PC-9 (cell line): ENCODE results near the gene SNTG2. TPM values are rescaled to one million over a fixed set of nuclear protein-coding genes. Genes with fewer than 3 reads are reported as not detected.

Experiments used
- BruUV-seq: library from RNA; stranded (reverse); fragments of 400-500 nt; replicated peaks from 2 replicates; lab custom pipeline; 2021; lab: Mats Ljungman, UMichigan
- CTCF ChIA-PET: fragments of 300-600 bp; sonication (Branson Sonifier 250); formaldehyde crosslinking; loops from one replicate; lab custom pipeline; 2022; ENCODE audit warnings: antibody characterized with exemption; lab: Charles Lee
- POLR2A ChIA-PET: fragments of 300-600 bp; sonication (Branson Sonifier 250); formaldehyde crosslinking; loops from one replicate; lab custom pipeline; 2022; ENCODE audit warnings: antibody characterized with exemption; ENCODE audit not compliant: unreplicated experiment; lab: Charles Lee
- DNase-seq, 2 experiments: peaks; one replicate each; pipeline versions ENCODE4 v3.0.0 to v3.0.0-alpha.2; 2015 to 2022; ENCODE audit warnings: mixed read lengths in 1 of 2
- H2AFZ ChIP-seq: fragments of 200-600 bp; sonication (generic); 2 replicates; pipeline ENCODE4 v1.8.1; 2017; ENCODE audit warnings: antibody characterized with exemption
- H3F3A ChIP-seq: fragments of 200-600 bp; sonication (generic); 2 replicates; pipeline ENCODE4 v1.8.1; 2017; ENCODE audit warnings: antibody characterized with exemption, mild to moderate bottlenecking, low read depth; ENCODE audit not compliant: insufficient read depth
- H3K27ac ChIP-seq: fragments of 200-600 bp; sonication (generic); 2 replicates; pipeline ENCODE4 v1.6.1; 2016; ENCODE audit warnings: mixed run types
- H3K27me3 ChIP-seq: fragments of 200-600 bp; sonication (generic); 2 replicates; pipeline ENCODE4 v1.6.1; 2016; ENCODE audit warnings: low read depth, mixed run types; ENCODE audit not compliant: insufficient read depth
- H3K36me3 ChIP-seq: fragments of 200-600 bp; sonication (generic); 2 replicates; pipeline ENCODE4 v1.6.1; 2016; ENCODE audit warnings: low read depth, mixed run types
- H3K4me1 ChIP-seq: fragments of 200-600 bp; sonication (generic); replicated peaks from 2 replicates; pipeline ENCODE4 v1.6.1; 2016; ENCODE audit warnings: mixed run types; ENCODE audit not compliant: insufficient read depth
- H3K4me2 ChIP-seq: fragments of 200-600 bp; sonication (generic); 2 replicates; pipeline ENCODE4 v1.6.1; 2017; ENCODE audit warnings: mixed run types
- H3K4me3 ChIP-seq: fragments of 200-600 bp; sonication (generic); 2 replicates; pipeline ENCODE4 v1.6.1; 2016; ENCODE audit warnings: mixed run types
- H3K79me2 ChIP-seq: fragments of 200-600 bp; sonication (generic); 2 replicates; pipeline ENCODE4 v1.6.1; 2017; ENCODE audit warnings: low read depth, mixed run types
- H3K9me2 ChIP-seq: fragments of 200-600 bp; sonication (generic); 2 replicates; pipeline ENCODE4 v1.8.1; 2017; ENCODE audit warnings: mild to moderate bottlenecking; ENCODE audit not compliant: insufficient read depth
- H3K9me3 ChIP-seq: fragments of 200-600 bp; sonication (generic); 2 replicates; pipeline ENCODE4 v1.8.1; 2016; ENCODE audit warnings: low read depth; ENCODE audit not compliant: insufficient read depth
- H4K20me1 ChIP-seq: fragments of 200-600 bp; sonication (generic); 2 replicates; pipeline ENCODE4 v1.8.1; 2017; ENCODE audit not compliant: insufficient read depth
- CTCF ChIP-seq: fragments of 200-600 bp; sonication (generic); conservative IDR thresholded peaks from 2 replicates; pipeline ENCODE4 v1.6.1; 2017; ENCODE audit warnings: mixed run types, antibody characterized with exemption, mild to moderate bottlenecking, moderate library complexity
- EZH2 ChIP-seq: fragments of 200-600 bp; sonication (generic); IDR thresholded peaks from 2 replicates; pipeline ENCODE4 v1.8.0; 2017; ENCODE audit warnings: antibody characterized with exemption, low read depth
- intact Hi-C: fragments of 100-400 bp; cut with micrococcal nuclease; formaldehyde crosslinking; loops from one replicate; pipeline ENCODE4 v1.10.0; 2022; ENCODE audit not compliant: unreplicated experiment
- total RNA-seq: library from RNA; stranded (reverse); gene quantifications from 2 replicates; pipeline ENCODE4 v1.2.3, GENCODE V29; 2021

Gene SNTG2
- total RNA-seq, 1 experiment from 2014 or later, result not detected

- CTCF ChIA-PET, result no interaction called here
- Histone ChIP-seq H3K4me2 (no peak overlapping the region), H3K27me3 (peaks cover 51% of the 10 kb centered on the region), H2AFZ (no peak overlapping the region), H3K4me3 (no peak overlapping the region), H4K20me1 (no peaks in the 10 kb centered on the region), H3K27ac (no peak overlapping the region), H3K36me3 (no peaks in the 10 kb centered on the region), H3K9me3 (peaks cover 5% of the 10 kb centered on the region; the same call in 1 of the 2 replicates), H3F3A (no peaks in the 10 kb centered on the region), H3K9me2 (no peaks in the 10 kb centered on the region), H3K4me1 (no peaks in the 10 kb centered on the region), H3K79me2 (no peaks in the 10 kb centered on the region)
- intact Hi-C loops, result no loop called here
- BruUV-seq, result no TSS peak
- no peak for TF ChIP-seq CTCF
- no peak for DNase-seq
- POLR2A ChIA-PET, result no interaction called here
Measured at GRCh38 chr2:1082456-1083205, 132.0 kb downstream of the SNTG2 start.

GRCh38 chr2:1088192-1088860 lies 137.7 kb downstream of the SNTG2 start:
- CTCF ChIA-PET, result no interaction called here
- intact Hi-C loops, result no loop called here
- no peaks in the 10 kb centered on the region for H3K9me2 ChIP-seq
- no peak overlapping the region for H3K4me3 ChIP-seq
- H2AFZ ChIP-seq, result no peak overlapping the region
- H3K27ac ChIP-seq, result no peak overlapping the region
- no peak overlapping the region for H3K4me2 ChIP-seq
- H3K27me3 ChIP-seq, result peaks cover 27% of the 10 kb centered on the region
- no peaks in the 10 kb centered on the region for H3F3A ChIP-seq
- H3K9me3 ChIP-seq, result peaks cover 5% of the 10 kb centered on the region; the same call in 1 of the 2 replicates
- H3K36me3 ChIP-seq, result no peaks in the 10 kb centered on the region
- no peak for TF ChIP-seq CTCF
- TF ChIP-seq EZH2, result no peak
- BruUV-seq, result no TSS peak
- DNase-seq, result no peak
- H3K79me2 ChIP-seq, result no peaks in the 10 kb centered on the region
- POLR2A ChIA-PET, result no interaction called here
- H3K4me1 ChIP-seq, result no peaks in the 10 kb centered on the region
- H4K20me1 ChIP-seq, result no peaks in the 10 kb centered on the region

- CTCF ChIA-PET, result no interaction called here
Measured at GRCh38 chr2:1088940-1089339, 138.3 kb downstream of the SNTG2 start.

More at GRCh38 chr2:1088940-1089339, 138.3 kb downstream of the SNTG2 start:
- Histone ChIP-seq H3K4me1 (no peaks in the 10 kb centered on the region), H3K9me2 (no peaks in the 10 kb centered on the region), H3K4me3 (no peak overlapping the region), H3K4me2 (no peak overlapping the region), H3K79me2 (no peaks in the 10 kb centered on the region), H3K9me3 (peaks cover 5% of the 10 kb centered on the region; the same call in 1 of the 2 replicates), H3F3A (no peaks in the 10 kb centered on the region), H4K20me1 (no peaks in the 10 kb centered on the region), H3K27me3 (peaks cover 27% of the 10 kb centered on the region), H3K27ac (no peak overlapping the region), H3K36me3 (no peaks in the 10 kb centered on the region), H2AFZ (no peak overlapping the region)
- intact Hi-C loops, result no loop called here
- TF ChIP-seq CTCF (no peak), EZH2 (no peak)
- no peak for DNase-seq
- POLR2A ChIA-PET, result no interaction called here
- no TSS peak for BruUV-seq
